ENCODE results near the gene SUPT5H. TPM values are rescaled to one million over a fixed set of nuclear protein-coding genes. Genes with fewer than 3 reads are reported as not detected.
A peak's percentile ranks its signal among the peaks of the same experiment; 100 is the strongest.

Gene SUPT5H
- total and polyA plus RNA-seq, 8 donors, result 93.6 to 152 (median 139) TPM

DNA sequence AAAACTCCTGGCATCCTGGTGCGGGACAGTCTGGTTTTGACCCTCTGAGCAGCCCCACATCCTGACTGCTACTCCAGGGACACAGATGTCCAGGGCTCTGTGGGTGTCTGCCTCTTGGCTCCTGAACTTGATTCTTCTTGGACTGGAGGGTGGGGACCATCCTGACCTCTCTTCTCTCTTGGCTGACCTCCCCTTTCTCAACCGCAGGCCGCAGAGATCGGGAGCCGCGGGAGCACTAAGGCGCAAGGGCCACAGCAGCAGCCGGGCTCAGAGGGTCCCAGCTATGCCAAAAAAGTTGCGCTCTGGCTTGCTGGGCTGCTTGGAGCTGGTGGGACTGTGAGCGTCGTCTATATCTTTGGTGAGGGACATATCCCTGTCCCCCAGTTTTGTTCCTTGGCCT lies 36.3 kb downstream of the SUPT5H start:
- ATAC-seq, result no peak

DNA sequence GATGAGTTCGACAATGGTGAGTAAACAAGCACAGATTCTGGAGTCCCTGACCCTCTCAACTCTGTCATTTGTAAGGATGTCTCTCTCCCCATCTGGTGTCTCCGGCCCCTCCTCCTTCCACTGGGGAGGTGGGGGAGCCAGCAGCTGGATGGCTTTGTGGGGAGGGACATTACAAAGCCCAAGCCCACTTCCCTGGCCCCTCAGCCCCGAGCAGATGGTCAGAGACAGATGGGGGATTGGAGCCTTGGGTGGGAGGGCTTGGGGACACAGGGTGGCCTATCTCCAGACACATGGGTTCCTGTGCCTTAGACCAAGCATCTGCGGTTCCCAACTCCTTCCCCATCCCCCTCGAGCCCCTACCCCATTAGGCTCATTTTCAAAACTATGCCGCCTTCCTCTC lies 37.8 kb downstream of the SUPT5H start:
- intact Hi-C loops (cut with DNase I), result no loop called here
- DNase-seq (peak in 1 of 4 donors; percentile 26), ATAC-seq (no peak)
- Histone ChIP-seq H3K27ac (no peak overlapping the region), H3K4me1 (peaks cover 10 to 26% of the 10 kb centered on the region in 2 donors), H3K27me3 (no peaks in the 10 kb centered on the region), H3K4me3 (no peak overlapping the region), H3K36me3 (peaks cover 0 to 47% of the 10 kb centered on the region in 2 donors), H3K9me3 (no peaks in the 10 kb centered on the region)
- no peak for TF ChIP-seq CTCF (IDR thresholded peaks at IDR 0.05)

More for the DNA sequence above, 36.3 kb downstream of the SUPT5H start:
- no peak for TF ChIP-seq CTCF (IDR thresholded peaks at IDR 0.05)
- peaks cover 0 to 42% of the 10 kb centered on the region in 2 donors for H3K36me3 ChIP-seq
- intact Hi-C loops (cut with DNase I), result no loop called here
- H3K4me1 ChIP-seq, result peaks cover 10 to 26% of the 10 kb centered on the region in 2 donors
- no peak overlapping the region for H3K27ac ChIP-seq
- H3K9me3 ChIP-seq, result no peaks in the 10 kb centered on the region
- DNase-seq, result peak in 1 of 4 donors; percentile 54
- H3K4me3 ChIP-seq, result peak overlapping the region; percentile 92 to 94
- H3K27me3 ChIP-seq, result no peaks in the 10 kb centered on the region

GRCh38 chr19:39489756-39490155 lies 44.4 kb downstream of the SUPT5H start:
- H3K27me3 ChIP-seq, result no peaks in the 10 kb centered on the region
- H3K4me3 ChIP-seq, result no peak overlapping the region
- no peaks in the 10 kb centered on the region for H3K9me3 ChIP-seq
- no peak overlapping the region for H3K27ac ChIP-seq
- ATAC-seq (no peak), DNase-seq (no peak)
- peaks cover 0 to 67% of the 10 kb centered on the region in 2 donors for H3K36me3 ChIP-seq
- H3K4me1 ChIP-seq, result no peaks in the 10 kb centered on the region
- no peak for TF ChIP-seq CTCF (IDR thresholded peaks at IDR 0.05)
- intact Hi-C loops (cut with DNase I), result no loop called here

GRCh38 chr19:39492225-39492624 lies 46.8 kb downstream of the SUPT5H start:
- intact Hi-C loops (cut with DNase I), result no loop called here
- Histone ChIP-seq H3K9me3 (no peaks in the 10 kb centered on the region), H3K27ac (no peak overlapping the region), H3K4me1 (no peaks in the 10 kb centered on the region), H3K36me3 (peaks cover 0 to 46% of the 10 kb centered on the region in 2 donors), H3K4me3 (no peak overlapping the region), H3K27me3 (peaks cover 7 to 23% of the 10 kb centered on the region in 2 donors)
- no peak for TF ChIP-seq CTCF (IDR thresholded peaks at IDR 0.05)
- no peak for DNase-seq
- ATAC-seq, result no peak

DNA sequence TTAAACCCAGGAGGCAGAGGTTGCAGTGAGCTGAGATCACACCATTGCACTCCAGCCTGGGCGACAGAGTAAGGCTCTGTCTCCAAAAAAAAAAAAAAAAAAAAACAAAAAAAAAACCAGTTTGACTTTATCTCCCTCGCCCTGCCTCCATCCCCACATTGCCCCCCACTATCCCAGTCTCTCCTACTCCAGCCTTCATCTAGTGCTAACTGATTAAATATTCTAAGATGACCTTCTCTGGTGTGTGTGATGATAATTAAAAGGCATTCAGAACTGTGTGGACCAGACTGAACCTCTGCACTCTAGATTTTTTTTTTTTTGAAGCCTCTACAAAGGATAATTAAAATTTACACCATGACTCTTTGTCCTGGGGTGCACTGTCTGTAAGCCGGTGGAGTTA lies 47.4 kb downstream of the SUPT5H start:
- ATAC-seq (no peak), DNase-seq (no peak)
- peaks cover 12 to 29% of the 10 kb centered on the region in 2 donors for H3K27me3 ChIP-seq
- H3K4me1 ChIP-seq, result peaks cover 2 to 4% of the 10 kb centered on the region in 2 donors
- H3K9me3 ChIP-seq, result no peaks in the 10 kb centered on the region
- no peak overlapping the region for H3K4me3 ChIP-seq
- H3K36me3 ChIP-seq, result peaks cover 0 to 40% of the 10 kb centered on the region in 2 donors
- intact Hi-C loops (cut with DNase I), result no loop called here
- no peak overlapping the region for H3K27ac ChIP-seq
- no peak for TF ChIP-seq CTCF (IDR thresholded peaks at IDR 0.05)

Measured in left lung (tissue), 10 donors.